Germinal center (tissue), 1 donor: ENCODE results near the gene RDH11.
"Not testable (repeated sequence)": the region's sequence is repeated elsewhere in the genome, so short reads cannot be mapped to it uniquely, and the experiment has no call there.

Experiments
- DNase-seq: peaks from one replicate; pipeline ENCODE4 v3.0.0; 2012; ENCODE audit warnings: mixed read lengths, low spot score

RDH11 gene

GRCh38 chr14:67704484-67705089, 9.0 kb upstream of the RDH11 start:
- DNase-seq, result peak; percentile 54

GRCh38 chr14:67703997-67704396, 8.4 kb upstream of the RDH11 start:
- DNase-seq, result no peak

GRCh38 chr14:67701492-67701891, 5.9 kb upstream of the RDH11 start, which contains the start of gene RDH12:
RDH12 (plus strand) TSS chr14:67701886; CDS start chr14:67722643, 20,757 bp downstream.
- DNase-seq, result not testable (repeated sequence)

- DNase-seq, result no peak
Observed at GRCh38 chr14:67698179-67698578, 2.6 kb upstream of the RDH11 start.

- DNase-seq, result no peak
Observed at GRCh38 chr14:67697006-67697405, 1.4 kb upstream of the RDH11 start.

GRCh38 chr14:67694791-67695393, 672 bp downstream of the RDH11 start:
- DNase-seq, result peak; percentile 87

- no peak for DNase-seq
Observed at GRCh38 chr14:67690011-67690410, 5.6 kb downstream of the RDH11 start.

GRCh38 chr14:67683842-67684241, 11.7 kb downstream of the RDH11 start:
- no peak for DNase-seq

GRCh38 chr14:67680941-67681340, 14.6 kb downstream of the RDH11 start:
- no peak for DNase-seq

GRCh38 chr14:67680121-67680602, 15.4 kb downstream of the RDH11 start:
- no peak for DNase-seq

GRCh38 chr14:67679006-67679405, 16.6 kb downstream of the RDH11 start:
- DNase-seq, result no peak

GRCh38 chr14:67675219-67675582, 20.4 kb downstream of the RDH11 start:
- DNase-seq, result no peak

- peak; percentile 85 for DNase-seq
Observed at GRCh38 chr14:67674480-67675218, 20.9 kb downstream of the RDH11 start, which contains the start of gene VTI1B. VTI1B (minus strand) TSS chr14:67674632; CDS start chr14:67674489, 143 bp downstream.

- peak; percentile 67 for DNase-seq
Observed at GRCh38 chr14:67674139-67674479, 21.5 kb downstream of the RDH11 start.

- DNase-seq, result no peak
Observed at GRCh38 chr14:67673451-67673850, 22.1 kb downstream of the RDH11 start.

- no peak for DNase-seq
Observed at GRCh38 chr14:67668559-67668958, 27.0 kb downstream of the RDH11 start.

GRCh38 chr14:67666750-67667449, 28.7 kb downstream of the RDH11 start:
- DNase-seq, result peak; percentile 61

GRCh38 chr14:67665868-67666267, 29.7 kb downstream of the RDH11 start:
- no peak for DNase-seq

GRCh38 chr14:67663633-67664032, 31.9 kb downstream of the RDH11 start:
- no peak for DNase-seq

- no peak for DNase-seq
Observed at GRCh38 chr14:67653651-67654280, 41.8 kb downstream of the RDH11 start.

GRCh38 chr14:67652189-67652588, 43.4 kb downstream of the RDH11 start:
- no peak for DNase-seq

- no peak for DNase-seq
Observed at GRCh38 chr14:67650694-67651093, 44.9 kb downstream of the RDH11 start.
